Spleen (tissue), 11 donors: ENCODE data around the gene OSBPL10. TPM values are rescaled to one million over a fixed set of nuclear protein-coding genes. Genes with fewer than 3 reads are reported as not detected.

ENCODE experiments used
- DNase-seq: peaks from one replicate; pipeline ENCODE4 v3.0.0-alpha.2; 2020
- H3K27ac ChIP-seq, 8 donors: fragments of 200-600 bp; sonication (generic) in 7 of 8; 1 replicate in 4 of 8; 2 replicates in 4 of 8; pipeline versions ENCODE4 v1.5.0 to v1.8.0; 2016 to 2021; ENCODE audit warnings: inconsistent platforms in 4 of 8, mild to moderate bottlenecking in 4 of 8, moderate library complexity in 1 of 8
- H3K27me3 ChIP-seq, 7 donors: fragments of 200-600 bp; sonication (generic) in 6 of 7; replicated peaks in 1 of 7; 1 replicate in 4 of 7; 2 replicates in 3 of 7; pipeline versions ENCODE4 v1.5.0 to v1.8.0; 2016 to 2021; ENCODE audit warnings: inconsistent platforms in 3 of 7, mild to moderate bottlenecking in 1 of 7
- H3K36me3 ChIP-seq, 6 donors: fragments of 200-600 bp; sonication (generic) in 5 of 6; 1 replicate in 4 of 6; 2 replicates in 2 of 6; pipeline versions ENCODE4 v1.5.0 to v1.8.0; 2016 to 2021; ENCODE audit warnings: inconsistent platforms in 2 of 6
- H3K4me1 ChIP-seq, 6 donors: fragments of 200-600 bp; sonication (generic) in 5 of 6; 1 replicate in 3 of 6; 2 replicates in 3 of 6; pipeline versions ENCODE4 v1.5.0 to v1.8.0; 2016 to 2021; ENCODE audit warnings: inconsistent platforms in 3 of 6
- H3K4me3 ChIP-seq, 8 donors: fragments of 200-600 bp; sonication (generic) in 7 of 8; 1 replicate in 4 of 8; 2 replicates in 4 of 8; pipeline versions ENCODE4 v1.5.0 to v1.8.0; 2016 to 2021; ENCODE audit warnings: inconsistent platforms in 4 of 8, mild to moderate bottlenecking in 4 of 8, moderate library complexity in 2 of 8
- H3K9me3 ChIP-seq, 8 donors: fragments of 200-600 bp; sonication (generic) in 7 of 8; 1 replicate in 4 of 8; 2 replicates in 4 of 8; pipeline versions ENCODE4 v1.5.0 to v1.8.0; 2016 to 2021; ENCODE audit warnings: inconsistent platforms in 4 of 8
- POLR2A ChIP-seq, 3 donors: fragments of 450-650 bp; IDR thresholded peaks; one replicate each; pipeline ENCODE4 v1.5.1; 2017; ENCODE audit warnings: antibody characterized with exemption in 3 of 3, mild to moderate bottlenecking in 1 of 3
- POLR2AphosphoS5 ChIP-seq, 3 donors: sonication (generic); formaldehyde crosslinking; IDR thresholded peaks; one replicate each; pipeline ENCODE4 v1.5.1; 2017; ENCODE audit warnings: antibody characterized with exemption in 3 of 3
- WGBS, 5 donors: extraction: QIAGEN DNeasy Blood & Tissue Kit in 3 of 5; methylation state at CpG; one replicate each; pipeline versions ENCODE4 v1.1.5 to v1.1.7; 2013 to 2018; 5-methylcytosine and 5-hydroxymethylcytosine counted together
- intact Hi-C: fragments of 100-400 bp; cut with DNase I; formaldehyde crosslinking; loops from one replicate; pipeline ENCODE4 v1.15.0; 2023; ENCODE audit warnings: low total_unique reads
- polyA plus RNA-seq, 3 donors: library from polyadenylated mRNA; stranded (reverse); fragments of 200-250 nt; gene quantifications; one replicate each; pipeline ENCODE4 v1.2.1, GENCODE V29; 2013
- total RNA-seq, 7 donors: library from RNA; depleted of rRNA in 3 of 7; stranded (reverse); fragments of >200 nt in 3 of 7; fragmentation: NEBNext Ultra II Directional in 4 of 7; extraction: Animal tissue kit (Norgen Biotek cat#: 25700) in 4 of 7; gene quantifications; one replicate each; pipeline versions ENCODE4 v1.1.0 to v1.2.1, GENCODE V29; 2016 to 2021
- TF ChIP-seq, protein P1 (sequence below), 11 experiments: fragments of 200-600 bp in 7 of 11; fragments of 450-650 bp in 4 of 11; sonication (generic) in 4 of 11; IDR thresholded peaks in 8 of 11; conservative IDR thresholded peaks in 3 of 11; 1 replicate in 7 of 11; 2 replicates in 4 of 11; pipeline versions ENCODE4 v1.4.0 to v1.8.0; 2016 to 2021; ENCODE audit warnings: antibody characterized with exemption in 11 of 11, inconsistent platforms in 4 of 11, mild to moderate bottlenecking in 1 of 11
- donor health status: healthy with polysubstance abuse.
- donor health status: DM: no; HTN: no; CAD: no; lungs with moderate emphysema.
- donor health status: DM: no; HTN: no; CAD: no.
- donor health status: Bipolar disorder and iron deficiency.
- donor health status: healthy.
- donor health status: DM: no; HTN: no; CAD: no.
- donor health status: DM: yes; HTN: yes; CAD: no.

Gene OSBPL10
- total and polyA plus RNA-seq, 10 donors = 3.8 to 95.1 (median 56.5) TPM

DNA sequence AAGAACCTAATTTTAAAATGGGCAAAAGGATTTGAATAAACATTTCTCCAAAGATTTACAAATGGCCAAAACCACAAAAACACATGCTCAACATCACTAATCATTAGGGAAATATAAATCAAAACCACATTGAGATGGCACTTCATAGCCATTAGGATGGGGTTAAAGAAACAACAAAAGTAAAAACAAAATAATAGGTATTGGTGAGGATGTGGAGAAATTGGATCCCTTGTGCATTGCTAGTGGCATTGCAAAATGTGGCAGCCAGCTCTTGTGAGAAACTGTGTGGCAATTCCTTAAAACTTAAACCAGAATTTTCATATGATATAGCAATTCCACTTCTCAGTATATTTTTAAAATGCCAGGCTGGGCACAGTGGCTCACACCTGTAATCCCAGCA lies 321.8 kb downstream of the OSBPL10 start:
- Histone ChIP-seq H3K27me3 (no peaks in the 10 kb centered on the region), H3K4me3 (no peak overlapping the region), H3K27ac (no peak overlapping the region), H3K9me3 (peaks cover 11 to 54% (median 40%) of the 10 kb centered on the region in 8 donors), H3K36me3 (peaks cover 0 to 86% (median 7%) of the 10 kb centered on the region in 6 donors), H3K4me1 (peaks cover 0 to 22% (median 2%) of the 10 kb centered on the region in 6 donors)
- DNase-seq = no peak
- TF ChIP-seq, protein P1, sequence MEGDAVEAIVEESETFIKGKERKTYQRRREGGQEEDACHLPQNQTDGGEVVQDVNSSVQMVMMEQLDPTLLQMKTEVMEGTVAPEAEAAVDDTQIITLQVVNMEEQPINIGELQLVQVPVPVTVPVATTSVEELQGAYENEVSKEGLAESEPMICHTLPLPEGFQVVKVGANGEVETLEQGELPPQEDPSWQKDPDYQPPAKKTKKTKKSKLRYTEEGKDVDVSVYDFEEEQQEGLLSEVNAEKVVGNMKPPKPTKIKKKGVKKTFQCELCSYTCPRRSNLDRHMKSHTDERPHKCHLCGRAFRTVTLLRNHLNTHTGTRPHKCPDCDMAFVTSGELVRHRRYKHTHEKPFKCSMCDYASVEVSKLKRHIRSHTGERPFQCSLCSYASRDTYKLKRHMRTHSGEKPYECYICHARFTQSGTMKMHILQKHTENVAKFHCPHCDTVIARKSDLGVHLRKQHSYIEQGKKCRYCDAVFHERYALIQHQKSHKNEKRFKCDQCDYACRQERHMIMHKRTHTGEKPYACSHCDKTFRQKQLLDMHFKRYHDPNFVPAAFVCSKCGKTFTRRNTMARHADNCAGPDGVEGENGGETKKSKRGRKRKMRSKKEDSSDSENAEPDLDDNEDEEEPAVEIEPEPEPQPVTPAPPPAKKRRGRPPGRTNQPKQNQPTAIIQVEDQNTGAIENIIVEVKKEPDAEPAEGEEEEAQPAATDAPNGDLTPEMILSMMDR (IDR thresholded peaks at IDR 0.05 in 8 of 11, conservative IDR thresholded peaks at IDR 0.05 in 3 of 11) = no peak
- TF ChIP-seq POLR2AphosphoS5 (IDR thresholded peaks at IDR 0.05) (no peak), POLR2A (IDR thresholded peaks at IDR 0.05) (no peak)
- intact Hi-C loops = no loop called here

DNA sequence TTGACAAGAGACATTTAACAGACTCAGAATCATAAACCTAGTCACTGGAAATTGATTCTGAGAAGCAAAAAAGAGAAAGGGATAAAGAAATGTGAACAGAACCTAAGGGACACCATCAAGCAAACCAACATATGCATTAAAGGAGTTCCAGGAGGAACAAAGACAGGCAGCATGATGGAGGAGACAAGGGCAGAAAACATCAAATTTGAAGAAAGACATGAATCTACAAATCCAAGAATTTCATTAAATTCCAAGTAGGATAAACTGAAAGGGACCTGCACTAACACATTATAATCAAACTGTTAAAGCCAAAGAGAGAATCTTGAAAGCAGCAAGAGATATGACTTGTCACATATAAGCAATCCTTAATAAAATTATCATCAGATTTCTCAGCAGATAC lies 326.1 kb downstream of the OSBPL10 start:
- Histone ChIP-seq H3K9me3 (peaks cover 35 to 97% (median 83%) of the 10 kb centered on the region in 8 donors), H3K4me3 (no peak overlapping the region), H3K4me1 (no peaks in the 10 kb centered on the region), H3K27me3 (no peaks in the 10 kb centered on the region), H3K36me3 (peaks cover 0 to 78% (median 7%) of the 10 kb centered on the region in 6 donors), H3K27ac (no peak overlapping the region)
- no peak for DNase-seq
- intact Hi-C loops = no loop called here
- TF ChIP-seq POLR2AphosphoS5 (IDR thresholded peaks at IDR 0.05) (no peak), POLR2A (IDR thresholded peaks at IDR 0.05) (no peak)
- TF ChIP-seq, protein P1 (IDR thresholded peaks at IDR 0.05 in 8 of 11, conservative IDR thresholded peaks at IDR 0.05 in 3 of 11) = no peak

GRCh38 chr3:31653464-31653863 lies 327.6 kb downstream of the OSBPL10 start:
- no peaks in the 10 kb centered on the region for H3K4me1 ChIP-seq
- no peak overlapping the region for H3K4me3 ChIP-seq
- intact Hi-C loops = no loop called here
- TF ChIP-seq POLR2A (IDR thresholded peaks at IDR 0.05) = no peak
- TF ChIP-seq, protein P1 (IDR thresholded peaks at IDR 0.05 in 8 of 11, conservative IDR thresholded peaks at IDR 0.05 in 3 of 11) = no peak
- no peak for TF ChIP-seq POLR2AphosphoS5 (IDR thresholded peaks at IDR 0.05)
- WGBS, 5 donors = 89 to 100% (median 93%) methylated on average over 1 of the region's 1 CpG
- H3K9me3 ChIP-seq = peaks cover 38 to 100% (median 94%) of the 10 kb centered on the region in 8 donors
- H3K27me3 ChIP-seq = no peaks in the 10 kb centered on the region
- no peak for DNase-seq
- H3K27ac ChIP-seq = no peak overlapping the region
- H3K36me3 ChIP-seq = peaks cover 0 to 66% (median under 1%) of the 10 kb centered on the region in 6 donors

DNA sequence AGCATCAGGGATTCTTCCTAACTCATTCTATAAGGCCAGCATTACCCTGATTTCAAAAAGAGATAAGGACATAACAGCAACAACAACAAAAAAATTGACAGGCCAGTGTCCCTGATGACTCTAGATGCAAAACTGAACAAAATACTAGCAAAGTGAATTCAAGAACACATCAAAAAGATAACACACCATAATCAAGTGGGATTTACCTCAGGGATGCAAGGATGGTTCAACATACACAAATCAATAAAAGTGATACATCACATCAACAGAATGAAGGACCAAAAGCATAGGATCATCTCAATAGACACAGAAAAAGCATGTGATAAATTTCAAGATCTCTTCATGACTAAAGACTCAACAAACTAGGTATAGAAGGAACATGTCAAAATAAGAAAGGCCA lies 328.8 kb downstream of the OSBPL10 start:
- Histone ChIP-seq H3K27ac (no peak overlapping the region), H3K4me3 (no peak overlapping the region), H3K9me3 (peaks cover 38 to 98% (median 90%) of the 10 kb centered on the region in 8 donors), H3K4me1 (no peaks in the 10 kb centered on the region), H3K27me3 (no peaks in the 10 kb centered on the region), H3K36me3 (peaks cover 0 to 71% (median 8%) of the 10 kb centered on the region in 6 donors)
- DNase-seq = no peak
- TF ChIP-seq POLR2A (IDR thresholded peaks at IDR 0.05) = no peak
- TF ChIP-seq POLR2AphosphoS5 (IDR thresholded peaks at IDR 0.05) = no peak
- TF ChIP-seq, protein P1 (IDR thresholded peaks at IDR 0.05 in 8 of 11, conservative IDR thresholded peaks at IDR 0.05 in 3 of 11) = no peak
- intact Hi-C loops = no loop called here
